NAMALWA (cell line): Measurements from ENCODE around the gene TMIGD3.

Experiments used
- DNase-seq: peaks from one replicate; pipeline ENCODE4 v3.0.0-alpha.2; 2015; ENCODE audit warnings: low spot score

Gene TMIGD3

DNA sequence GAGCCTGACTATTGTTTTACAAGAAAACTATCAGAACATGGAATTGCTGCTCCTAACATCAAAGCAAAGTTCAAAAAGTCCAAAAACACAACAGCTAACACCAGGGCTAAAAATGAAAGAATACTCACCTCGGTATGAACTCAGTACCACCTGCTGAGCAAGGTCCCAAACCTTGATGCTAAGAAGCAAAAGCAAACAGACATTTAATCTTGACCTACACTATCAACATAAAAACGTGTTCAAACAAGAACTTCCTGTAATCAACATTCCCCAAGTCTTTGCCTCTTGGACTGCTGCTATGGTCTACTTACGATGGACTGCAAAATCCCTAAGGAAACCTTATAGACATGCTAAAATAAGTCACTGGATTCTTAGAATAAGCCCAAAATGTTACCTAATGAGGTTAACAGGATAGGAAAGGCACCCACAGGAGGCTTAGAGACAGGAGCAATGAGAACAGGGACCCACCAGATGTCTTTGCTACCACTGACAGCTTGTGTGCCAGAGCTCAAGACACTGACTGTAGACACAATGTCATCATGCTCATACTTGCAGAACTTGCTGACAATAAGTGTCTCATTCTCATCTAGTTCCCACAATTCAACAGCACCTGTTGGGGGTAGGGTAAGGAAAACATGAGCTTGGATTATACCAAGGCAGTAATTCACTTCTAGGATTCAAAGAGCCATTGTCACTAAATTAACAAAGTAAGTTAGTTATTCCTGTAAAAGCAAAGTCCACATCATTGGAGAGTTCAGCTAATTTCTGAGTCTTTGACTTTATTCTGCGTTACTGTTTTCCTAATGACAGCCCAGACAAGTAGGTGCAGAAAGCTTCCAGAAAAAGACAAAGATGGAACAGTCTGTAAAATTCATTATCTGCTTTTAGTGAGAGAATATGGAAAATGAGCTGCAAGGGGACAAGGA, 56.2 kb downstream of the TMIGD3 start:
- no peak for DNase-seq

DNA sequence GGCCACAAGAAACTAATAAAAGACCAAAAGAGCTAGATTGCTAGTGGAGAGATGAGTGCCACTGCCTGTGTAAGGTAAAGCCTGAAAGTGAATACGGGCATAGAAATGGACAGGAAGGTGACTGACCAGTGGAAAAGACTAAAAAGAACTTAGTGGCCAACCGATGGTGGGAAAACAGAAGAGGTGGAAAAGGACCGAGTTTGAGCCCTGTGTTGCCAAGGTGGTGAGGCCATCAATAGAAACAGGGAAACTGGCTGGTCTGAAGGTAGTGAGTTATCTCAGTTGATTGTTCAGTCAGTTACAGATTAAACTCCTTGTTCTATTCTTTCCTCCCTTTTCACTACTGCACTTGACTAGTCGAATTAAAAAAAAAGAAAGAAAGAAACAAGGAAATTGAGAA, 56.9 kb downstream of the TMIGD3 start:
- DNase-seq: no peak

DNA sequence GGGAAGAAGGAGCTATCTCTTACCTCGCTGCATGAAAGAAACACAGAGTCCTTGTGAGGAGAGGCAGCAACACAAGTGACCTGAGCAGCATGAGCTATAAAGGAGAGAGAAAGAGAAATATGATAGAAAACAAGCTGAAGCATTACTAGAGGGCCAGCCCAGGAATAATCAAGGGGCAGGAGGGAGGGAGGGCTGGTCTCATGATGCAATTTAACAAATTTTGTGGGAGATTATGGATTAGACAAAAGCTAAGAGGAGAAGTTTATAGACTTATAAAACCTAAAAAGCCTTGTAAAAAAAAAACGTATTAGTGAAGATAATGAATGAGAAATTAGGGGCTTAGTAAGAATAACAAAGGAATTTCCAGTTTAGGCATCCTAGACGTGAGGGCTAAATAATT, 59.4 kb downstream of the TMIGD3 start:
- no peak for DNase-seq

DNA sequence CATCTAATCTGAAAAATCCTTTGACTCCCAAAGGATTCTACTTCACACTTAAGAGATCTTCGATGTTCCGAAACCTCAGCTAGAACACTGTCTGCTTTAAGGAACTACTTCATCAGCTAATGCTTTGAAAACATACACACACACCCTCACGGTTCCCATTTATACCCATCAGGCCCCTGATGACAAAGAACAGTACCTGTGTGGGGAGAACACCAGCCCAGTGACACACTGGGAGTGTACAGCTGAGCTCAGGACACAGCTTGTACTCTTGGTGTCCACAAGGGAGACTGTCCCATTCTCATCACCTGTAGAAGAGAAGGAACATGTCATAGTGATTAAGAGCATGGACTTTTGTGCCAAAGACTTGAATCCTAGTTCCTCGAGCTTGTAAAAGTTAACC, 61.0 kb downstream of the TMIGD3 start:
- no peak for DNase-seq

DNA sequence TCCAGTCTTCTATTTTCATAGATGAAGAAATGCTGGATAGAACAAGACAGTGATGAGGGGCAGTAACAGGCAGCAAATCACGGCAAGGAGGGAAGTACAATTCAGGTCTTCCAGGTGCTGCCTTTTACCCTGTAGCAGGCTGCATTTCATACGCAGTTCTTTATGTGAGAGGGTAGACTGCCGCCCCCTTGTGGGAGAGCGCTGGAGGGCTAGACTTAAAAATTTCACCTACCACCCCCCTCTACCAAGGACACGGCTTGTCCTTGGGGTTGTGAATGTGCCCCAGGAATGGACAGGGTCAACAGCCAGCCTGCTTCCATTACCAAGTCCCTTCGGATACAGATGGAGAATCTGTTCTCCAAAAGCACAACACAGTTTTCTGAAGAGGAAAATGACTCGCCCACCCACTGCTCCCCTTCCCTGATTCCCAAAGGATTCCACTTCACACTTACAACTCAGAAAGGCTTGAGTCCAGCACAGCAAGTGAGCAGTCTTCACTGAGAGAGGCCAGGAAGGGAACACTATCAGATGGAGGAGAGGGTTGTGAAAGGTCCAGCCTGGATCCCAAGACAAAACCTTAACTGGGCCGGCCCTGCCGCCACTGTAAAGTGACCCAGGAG, 61.8 kb downstream of the TMIGD3 start:
- peak; percentile 75 for DNase-seq

DNA sequence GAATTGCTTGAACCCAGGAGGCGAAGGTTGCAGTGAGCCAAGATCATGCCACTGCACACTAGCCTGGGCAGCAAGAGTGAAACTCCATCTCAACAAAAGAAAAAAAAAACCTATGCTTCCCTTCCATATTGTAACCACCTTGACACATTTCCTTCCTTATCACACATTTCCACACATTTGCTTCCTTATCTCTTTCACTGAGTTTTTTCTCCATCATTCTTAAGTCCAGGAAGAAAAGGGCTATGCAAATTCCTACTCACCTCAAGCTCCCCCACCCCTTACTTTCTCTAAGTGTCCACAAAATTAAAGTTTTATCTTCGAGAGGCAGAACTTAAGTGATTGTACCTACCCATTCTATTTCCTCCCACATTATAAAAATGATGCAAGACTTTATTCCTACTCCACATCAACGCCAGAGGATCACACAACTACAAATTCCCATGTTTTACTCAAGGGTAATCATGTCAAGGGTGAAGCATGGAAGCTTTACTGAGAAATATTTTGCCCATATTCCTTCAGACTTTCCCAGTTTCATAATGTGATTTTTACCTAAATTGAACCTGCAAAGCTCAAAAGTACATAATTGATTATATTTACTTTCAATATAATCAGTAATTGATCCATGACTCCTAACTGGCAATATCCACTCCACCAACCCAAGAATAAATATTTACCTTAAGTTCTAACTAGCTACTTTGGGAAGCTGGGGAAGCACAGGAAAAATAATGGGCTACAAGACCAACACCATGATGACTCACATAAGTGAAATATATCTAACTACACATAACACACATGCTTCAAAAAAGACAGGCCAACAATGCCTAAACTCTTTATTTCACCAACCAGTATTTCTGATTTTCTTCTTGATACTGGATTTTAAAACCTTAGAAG, 63.7 kb downstream of the TMIGD3 start:
- no peak for DNase-seq

DNA sequence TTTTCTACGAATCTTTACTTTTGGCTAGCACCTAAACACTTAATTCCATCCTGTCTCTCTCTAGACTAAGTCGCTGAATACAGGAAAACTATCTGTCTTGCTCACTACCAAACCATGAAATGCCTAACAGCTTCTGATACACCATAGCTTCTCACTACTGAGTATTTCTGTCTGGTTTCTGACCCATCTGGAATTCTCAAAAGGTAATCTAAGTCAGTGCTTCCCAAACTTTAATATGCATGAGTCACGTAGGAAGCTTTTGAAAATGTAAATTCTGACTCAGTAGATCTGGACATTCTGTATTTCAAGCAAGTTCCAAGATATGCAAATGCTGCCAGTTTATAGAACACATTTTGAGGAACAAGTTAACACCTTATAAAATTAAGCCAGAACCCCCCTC, 66.7 kb downstream of the TMIGD3 start:
- no peak for DNase-seq
